ENCODE data around the gene OARD1.
"Not testable (repeated sequence)": the region's sequence is repeated elsewhere in the genome, so short reads cannot be mapped to it uniquely, and the experiment has no call there.

Gene OARD1

DNA sequence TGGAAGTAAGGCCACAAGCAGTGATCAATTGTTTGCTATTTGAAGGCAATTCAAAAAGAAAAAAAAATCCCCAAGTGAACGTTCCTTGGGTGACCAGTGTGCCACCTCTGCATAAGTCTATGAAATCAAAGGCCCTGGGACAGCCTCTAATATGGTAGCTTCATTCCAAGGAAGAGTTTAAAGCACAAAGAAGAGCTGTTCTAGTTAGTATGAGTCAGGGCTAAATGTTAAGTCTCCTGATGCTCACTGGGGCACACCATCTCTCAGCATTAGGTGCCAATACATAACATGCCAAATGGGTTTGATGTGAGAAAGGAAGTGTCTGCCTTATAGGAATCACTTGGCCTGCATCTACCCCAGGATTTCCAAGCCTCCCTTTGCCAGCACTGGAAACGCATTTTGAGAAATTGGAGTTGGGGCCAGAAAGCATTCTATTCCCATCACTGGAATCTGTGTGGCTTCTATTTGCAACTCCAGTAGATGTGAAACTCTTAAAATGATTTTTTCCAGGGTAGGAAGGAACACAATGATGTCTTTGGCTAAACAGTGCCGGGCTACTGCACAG is 46.1 kb downstream of the OARD1 start:
- no peak for DNase-seq

GRCh38 chr6:41023114-41023513 is 49.0 kb downstream of the OARD1 start:
- no peak for DNase-seq

DNA sequence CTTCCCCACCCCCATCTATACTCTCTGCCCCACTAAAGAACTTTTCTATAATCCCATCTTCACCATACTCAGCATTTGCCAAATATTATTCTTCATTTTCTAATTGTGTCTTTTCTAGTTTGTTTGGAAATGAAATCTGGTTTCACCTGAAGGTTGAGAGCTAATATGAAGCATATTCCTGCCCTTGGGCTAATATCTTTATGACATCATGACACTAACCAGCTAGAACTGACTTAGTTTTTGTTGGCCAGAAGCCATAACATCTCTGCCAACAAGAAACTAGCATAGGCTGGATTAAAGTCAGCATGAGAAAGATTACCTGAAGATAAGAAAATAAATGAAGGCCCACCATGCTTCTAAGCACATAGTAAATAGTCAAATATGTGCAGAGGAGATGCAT is 49.9 kb downstream of the OARD1 start:
- DNase-seq = no peak

GRCh38 chr6:41021832-41022231 is 50.3 kb downstream of the OARD1 start:
- DNase-seq = no peak

DNA sequence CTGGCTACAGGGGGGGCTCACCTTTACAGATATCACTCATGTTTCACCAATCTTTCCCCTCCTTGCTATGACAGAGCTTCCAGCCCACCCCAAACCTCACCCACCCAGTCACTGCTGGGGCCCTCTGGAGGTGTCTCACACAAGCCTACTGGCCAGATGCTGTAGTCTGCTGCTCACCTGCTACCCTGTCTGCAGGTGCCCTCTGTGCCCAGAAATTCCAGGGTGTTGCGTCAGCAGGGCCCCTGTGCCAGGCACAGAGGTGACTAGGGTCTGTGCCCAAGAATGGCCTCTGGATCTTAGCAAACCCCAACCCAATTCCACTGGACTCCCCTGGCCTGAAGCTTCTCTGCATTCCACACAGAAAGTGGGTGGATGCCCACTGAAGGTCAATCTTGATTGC is 54.5 kb downstream of the OARD1 start:
- no peak for DNase-seq

DNA sequence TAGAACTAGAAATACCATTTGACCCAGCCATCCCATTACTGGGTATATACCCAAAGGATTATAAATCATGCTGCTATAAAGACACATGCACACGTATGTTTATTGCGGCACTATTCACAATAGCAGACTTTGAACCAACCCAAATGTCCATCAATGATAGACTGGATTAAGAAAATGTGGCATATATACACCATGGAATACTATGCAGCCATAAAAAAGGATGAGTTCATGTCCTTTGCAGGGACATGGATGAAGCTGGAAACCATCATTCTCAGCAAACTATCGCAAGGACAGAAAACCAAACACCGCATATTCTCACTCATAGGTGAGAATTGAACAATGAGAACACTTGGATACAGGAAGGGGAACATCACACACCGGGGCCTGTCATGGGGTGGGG is 56.3 kb downstream of the OARD1 start:
- not testable (repeated sequence) for DNase-seq

- DNase-seq = no peak
These were observed 57.4 kb downstream of the OARD1 start for GRCh38 chr6:41014780-41015179.

All from stimulated activated CD4-positive, alpha-beta T cell treated with anti-CD3 and anti-CD28 coated beads, Interleukin-2, amount 100 ng/mL, for 24 hours (primary cell).